ENCODE results near the gene RNF187.

Gene RNF187

GRCh38 chr1:228487336-228488124, at the start of gene RNF187:
RNF187 (plus strand) TSS chr1:228487382.
- no peak for DNase-seq

GRCh38 chr1:228437424-228437962, 49.7 kb upstream of the RNF187 start:
- DNase-seq, result no peak

- no peak for DNase-seq
These were observed 48.9 kb upstream of the RNF187 start for GRCh38 chr1:228438266-228438665.

GRCh38 chr1:228440761-228441500, 46.3 kb upstream of the RNF187 start:
- DNase-seq, result no peak

- no peak for DNase-seq
These were observed 43.8 kb upstream of the RNF187 start for GRCh38 chr1:228443395-228443794.

GRCh38 chr1:228445490-228445842, 41.7 kb upstream of the RNF187 start:
- no peak for DNase-seq

GRCh38 chr1:228445843-228446650, 41.1 kb upstream of the RNF187 start:
- no peak for DNase-seq

GRCh38 chr1:228446852-228447251, 40.3 kb upstream of the RNF187 start:
- no peak for DNase-seq

- no peak for DNase-seq
These were observed 38.8 kb upstream of the RNF187 start for GRCh38 chr1:228448372-228448771.

- DNase-seq, result no peak
These were observed 37.0 kb upstream of the RNF187 start for GRCh38 chr1:228450200-228450599.

GRCh38 chr1:228452194-228453021, 34.8 kb upstream of the RNF187 start:
- no peak for DNase-seq

GRCh38 chr1:228453022-228453560, 34.1 kb upstream of the RNF187 start:
- DNase-seq, result no peak

- no peak for DNase-seq
These were observed 33.6 kb upstream of the RNF187 start for GRCh38 chr1:228453614-228454013.

- DNase-seq, result no peak
These were observed 32.9 kb upstream of the RNF187 start for GRCh38 chr1:228454238-228454637.

- no peak for DNase-seq
These were observed 31.5 kb upstream of the RNF187 start for GRCh38 chr1:228455715-228456114.

GRCh38 chr1:228456252-228457016, 30.7 kb upstream of the RNF187 start:
- DNase-seq, result no peak

GRCh38 chr1:228457017-228457395, 30.2 kb upstream of the RNF187 start:
- DNase-seq, result no peak

- peak; percentile 97 for DNase-seq
These were observed 29.6 kb upstream of the RNF187 start for GRCh38 chr1:228457396-228458176.

- DNase-seq, result peak; percentile 15
These were observed 27.8 kb upstream of the RNF187 start for GRCh38 chr1:228459091-228459993.
